Transverse colon (tissue), 4 donors: ENCODE data around the gene TEX19. TPM values are rescaled to one million over a fixed set of nuclear protein-coding genes. Genes with fewer than 3 reads are reported as not detected.
"Not testable (repeated sequence)": the region's sequence is repeated elsewhere in the genome, so short reads cannot be mapped to it uniquely, and the experiment has no call there.

Experiments used
- DNase-seq: peaks from one replicate; pipeline ENCODE4 v3.0.0-alpha.2; 2019
- H3K27ac ChIP-seq, 4 donors: fragments of 200-600 bp; sonication (generic); 2 replicates each; pipeline ENCODE4 v1.5.1; 2016 to 2018; ENCODE audit warnings: inconsistent platforms in 4 of 4
- H3K27me3 ChIP-seq: fragments of 200-600 bp; sonication (generic); 2 replicates; pipeline ENCODE4 v1.5.1; 2017; ENCODE audit warnings: inconsistent platforms
- H3K36me3 ChIP-seq, 4 donors: fragments of 200-600 bp; sonication (generic); 2 replicates each; pipeline ENCODE4 v1.5.1; 2017 to 2019; ENCODE audit warnings: inconsistent platforms in 4 of 4
- H3K4me1 ChIP-seq, 4 donors: fragments of 200-600 bp; sonication (generic); 2 replicates each; pipeline ENCODE4 v1.5.1; 2017 to 2020; ENCODE audit warnings: inconsistent platforms in 4 of 4
- H3K4me3 ChIP-seq, 4 donors: fragments of 200-600 bp; sonication (generic); 1 replicate in 1 of 4; 2 replicates in 3 of 4; pipeline versions ENCODE4 v1.5.1 to v1.6.1; 2017 to 2019; ENCODE audit warnings: inconsistent platforms in 4 of 4
- H3K9me3 ChIP-seq, 2 donors: fragments of 200-600 bp; sonication (generic); 2 replicates each; pipeline ENCODE4 v1.5.1; 2017 to 2019; ENCODE audit warnings: inconsistent platforms in 2 of 2
- EP300 ChIP-seq: sonication (generic); formaldehyde crosslinking; IDR thresholded peaks from one replicate; pipeline ENCODE4 v1.6.1; 2017; ENCODE audit warnings: antibody characterized with exemption, low read depth
- POLR2A ChIP-seq: fragments of 450-650 bp; IDR thresholded peaks from one replicate; pipeline ENCODE4 v1.6.1; 2016; ENCODE audit warnings: antibody characterized with exemption, mild to moderate bottlenecking, moderate library complexity
- POLR2AphosphoS5 ChIP-seq, 3 donors: sonication (generic); formaldehyde crosslinking; IDR thresholded peaks; one replicate each; pipeline ENCODE4 v1.6.1; 2016; ENCODE audit warnings: antibody characterized with exemption in 3 of 3
- WGBS, 2 donors: methylation state at CpG; one replicate each; pipeline ENCODE4 v1.1.5; 2018; ENCODE audit warnings: low coverage in 1 of 2; 5-methylcytosine and 5-hydroxymethylcytosine counted together
- in situ Hi-C, 4 donors: fragments of 200-750 bp; cut with MboI; loops; one replicate each; pipeline versions ENCODE4 v1.15.0 to v1.15.1; 2017; ENCODE audit warnings: low sequenced_read_pairs in 3 of 4, low pct_ligation_motif_present in 1 of 4, low pct_unique_long_range_greater_than_20kb in 1 of 4
- intact Hi-C: fragments of 100-400 bp; cut with DNase I; formaldehyde crosslinking; loops from one replicate; pipeline ENCODE4 v1.15.1; 2023; ENCODE audit warnings: low total_unique reads
- total RNA-seq, 4 donors: library from RNA; depleted of rRNA; stranded (reverse); fragments of >200 nt; gene quantifications; one replicate each; pipeline ENCODE4 v1.1.0, GENCODE V29; 2016
- TF ChIP-seq, protein P1 (sequence below), 5 experiments: fragments of 200-600 bp in 3 of 5; fragments of 450-650 bp in 2 of 5; sonication (generic) in 3 of 5; IDR thresholded peaks; 1 replicate in 2 of 5; 2 replicates in 3 of 5; pipeline ENCODE4 v1.5.1; 2016 to 2017; ENCODE audit warnings: antibody characterized with exemption in 5 of 5, inconsistent platforms in 3 of 5, mild to moderate bottlenecking in 2 of 5, moderate library complexity in 1 of 5

The TEX19 gene
- total RNA-seq, 4 donors from 2014 or later = not detected

GRCh38 chr17:82346342-82347300 lies 12.4 kb upstream of the TEX19 start:
- Histone ChIP-seq H3K36me3 (no peaks in the 10 kb centered on the region), H3K27ac (peak overlapping the region in 2 of 4 donors; percentile 26 to 41), H3K4me1 (peaks cover 0 to 20% (median 11%) of the 10 kb centered on the region in 4 donors), H3K4me3 (no peak overlapping the region), H3K27me3 (peaks cover 17% of the 10 kb centered on the region), H3K9me3 (no peaks in the 10 kb centered on the region)
- DNase-seq = no peak
- in situ Hi-C loops (no loop called here), intact Hi-C loops (no loop called here)
- 33 to 44% methylated on average over 5 to 28 of the region's 28 CpGs for whole genome bisulfite sequencing, 2 donors
- TF ChIP-seq, protein P1, sequence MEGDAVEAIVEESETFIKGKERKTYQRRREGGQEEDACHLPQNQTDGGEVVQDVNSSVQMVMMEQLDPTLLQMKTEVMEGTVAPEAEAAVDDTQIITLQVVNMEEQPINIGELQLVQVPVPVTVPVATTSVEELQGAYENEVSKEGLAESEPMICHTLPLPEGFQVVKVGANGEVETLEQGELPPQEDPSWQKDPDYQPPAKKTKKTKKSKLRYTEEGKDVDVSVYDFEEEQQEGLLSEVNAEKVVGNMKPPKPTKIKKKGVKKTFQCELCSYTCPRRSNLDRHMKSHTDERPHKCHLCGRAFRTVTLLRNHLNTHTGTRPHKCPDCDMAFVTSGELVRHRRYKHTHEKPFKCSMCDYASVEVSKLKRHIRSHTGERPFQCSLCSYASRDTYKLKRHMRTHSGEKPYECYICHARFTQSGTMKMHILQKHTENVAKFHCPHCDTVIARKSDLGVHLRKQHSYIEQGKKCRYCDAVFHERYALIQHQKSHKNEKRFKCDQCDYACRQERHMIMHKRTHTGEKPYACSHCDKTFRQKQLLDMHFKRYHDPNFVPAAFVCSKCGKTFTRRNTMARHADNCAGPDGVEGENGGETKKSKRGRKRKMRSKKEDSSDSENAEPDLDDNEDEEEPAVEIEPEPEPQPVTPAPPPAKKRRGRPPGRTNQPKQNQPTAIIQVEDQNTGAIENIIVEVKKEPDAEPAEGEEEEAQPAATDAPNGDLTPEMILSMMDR (IDR thresholded peaks at IDR 0.05) = no peak
- TF ChIP-seq POLR2AphosphoS5 (IDR thresholded peaks at IDR 0.05) = no peak
- no peak for TF ChIP-seq EP300
- no peak for TF ChIP-seq POLR2A

- intact Hi-C loops, H3K9me3 ChIP-seq, H3K36me3 ChIP-seq, H3K27ac ChIP-seq, H3K4me3 ChIP-seq, DNase-seq, in situ Hi-C loops: not testable (repeated sequence)
- H3K4me1 ChIP-seq = peaks cover 0 to 25% (median 11%) of the 10 kb centered on the region in 4 donors
- H3K27me3 ChIP-seq = peaks cover 17% of the 10 kb centered on the region
- WGBS, 2 donors = 78% methylated on average over 11 of the region's 11 CpGs; no CpG with 5 or more reads in 1 of the 2 donors
Measured at GRCh38 chr17:82347994-82348393, 11.1 kb upstream of the TEX19 start.

- 41 to 50% methylated on average over 2 to 9 of the region's 9 CpGs for WGBS, 2 donors
Measured at GRCh38 chr17:82348434-82348833, 10.6 kb upstream of the TEX19 start.

DNA sequence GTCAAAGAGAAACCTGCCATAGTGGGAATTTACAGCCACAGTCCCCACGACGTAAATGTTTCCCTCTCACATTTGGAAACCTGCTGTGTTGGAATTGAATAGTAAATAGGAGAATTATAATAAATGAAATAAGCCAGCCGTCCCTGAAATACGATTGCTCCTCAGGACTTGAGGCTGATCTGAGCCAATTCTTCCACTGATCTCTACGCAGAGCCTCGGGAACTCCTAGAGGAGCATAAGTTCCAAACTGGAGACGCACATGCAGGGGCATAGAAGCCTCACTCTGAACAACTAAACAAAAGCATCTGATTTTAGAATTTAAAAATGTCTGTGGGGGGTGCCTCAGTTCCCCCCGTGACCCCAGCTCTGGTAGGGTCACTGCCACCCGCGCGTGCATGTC lies 10.2 kb upstream of the TEX19 start:
- 43 to 65% methylated on average over 6 to 11 of the region's 11 CpGs for WGBS, 2 donors
- Histone ChIP-seq H3K9me3 (no peaks in the 10 kb centered on the region), H3K27ac (no peak overlapping the region), H3K4me1 (peaks cover 0 to 25% (median 11%) of the 10 kb centered on the region in 4 donors), H3K4me3 (no peak overlapping the region), H3K36me3 (no peaks in the 10 kb centered on the region), H3K27me3 (peaks cover 17% of the 10 kb centered on the region)
- no peak for DNase-seq
- intact Hi-C loops = no loop called here
- in situ Hi-C loops = no loop called here
- TF ChIP-seq POLR2A (no peak), POLR2AphosphoS5 (IDR thresholded peaks at IDR 0.05) (no peak), EP300 (no peak)
- TF ChIP-seq, protein P1 (IDR thresholded peaks at IDR 0.05) = no peak

More at GRCh38 chr17:82348434-82348833, 10.6 kb upstream of the TEX19 start:
- in situ Hi-C loops (no loop called here), intact Hi-C loops (no loop called here)
- no peak overlapping the region for H3K4me3 ChIP-seq
- H3K9me3 ChIP-seq = no peaks in the 10 kb centered on the region
- H3K36me3 ChIP-seq = no peaks in the 10 kb centered on the region
- H3K27ac ChIP-seq = no peak overlapping the region
- no peak for DNase-seq
- peaks cover 17% of the 10 kb centered on the region for H3K27me3 ChIP-seq
- TF ChIP-seq, protein P1 (IDR thresholded peaks at IDR 0.05) = no peak
- TF ChIP-seq POLR2A (no peak), POLR2AphosphoS5 (IDR thresholded peaks at IDR 0.05) (no peak), EP300 (no peak)
- peaks cover 0 to 25% (median 11%) of the 10 kb centered on the region in 4 donors for H3K4me1 ChIP-seq
